ENCODE results near the gene PCDHGB2.
A peak's percentile ranks its signal among the peaks of the same experiment; 100 is the strongest.
"Not testable (repeated sequence)": the region's sequence is repeated elsewhere in the genome, so short reads cannot be mapped to it uniquely, and the experiment has no call there.

Gene PCDHGB2

DNA sequence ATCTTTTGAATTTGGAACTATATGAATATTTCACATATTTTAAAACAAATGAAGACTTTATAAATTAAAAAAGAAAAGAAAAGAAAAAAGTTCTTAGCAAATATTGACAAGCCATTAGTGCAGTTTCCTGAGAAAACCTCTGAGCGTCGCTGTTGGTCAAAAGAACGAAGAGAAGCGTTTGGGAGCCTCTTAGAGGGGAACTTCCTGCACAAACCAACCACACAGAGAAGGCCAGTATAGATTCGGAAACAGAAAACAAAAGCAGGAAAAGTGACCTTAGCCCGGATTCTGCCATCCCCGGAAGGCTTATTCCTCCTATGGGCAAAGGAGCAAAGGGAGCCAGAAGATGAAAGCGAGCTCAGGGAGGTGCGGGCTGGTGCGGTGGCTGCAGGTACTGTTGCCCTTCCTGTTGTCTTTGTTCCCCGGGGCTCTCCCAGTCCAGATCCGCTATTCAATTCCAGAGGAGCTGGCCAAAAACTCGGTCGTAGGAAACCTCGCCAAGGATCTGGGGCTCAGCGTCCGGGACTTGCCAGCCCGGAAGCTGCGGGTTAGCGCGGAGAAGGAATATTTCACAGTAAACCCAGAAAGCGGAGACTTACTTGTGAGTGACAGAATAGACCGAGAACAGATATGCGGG, at the start of gene PCDHGB2:
PCDHGB2 (plus strand) TSS at position 205 of the 637 bp plus-strand sequence; CDS start at position 347, 142 bp downstream.
- no peak for DNase-seq

DNA sequence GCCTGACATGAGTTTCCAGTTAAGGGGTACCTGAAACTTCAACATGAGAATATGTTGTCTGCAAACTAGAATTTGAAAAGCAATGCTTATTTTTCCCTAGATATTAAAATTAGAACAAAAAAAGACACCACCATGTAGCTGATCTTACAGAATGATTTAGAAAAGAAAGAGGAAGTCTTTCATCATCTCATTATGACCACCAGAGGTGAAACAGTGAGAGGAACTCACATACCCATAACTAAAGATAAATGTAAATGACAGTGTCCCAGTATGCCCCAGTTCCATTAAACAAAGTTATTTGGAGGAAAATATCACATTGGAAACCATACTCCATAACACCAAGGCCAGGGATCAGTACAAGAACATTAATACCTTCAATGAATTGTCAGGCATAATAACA, 46.1 kb upstream of the PCDHGB2 start:
- DNase-seq = no peak

DNA sequence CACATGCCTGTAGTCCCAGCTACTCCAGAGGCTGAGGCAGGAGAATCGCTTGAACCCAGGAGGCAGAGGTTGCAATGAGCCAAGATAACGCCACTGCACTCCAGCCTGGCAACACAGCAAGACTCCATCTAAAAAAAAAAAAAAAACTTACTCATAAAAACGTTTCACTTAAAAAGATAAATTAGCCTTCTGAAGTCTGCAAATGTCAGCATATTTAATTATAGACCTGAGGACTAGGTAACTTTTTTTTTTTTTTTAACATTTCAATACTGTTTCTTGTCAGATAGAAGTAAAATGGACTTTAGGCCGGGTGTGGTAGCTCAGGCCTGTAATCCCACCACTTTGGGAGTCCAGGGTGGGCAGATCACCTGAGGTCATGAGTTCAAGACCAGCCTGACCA, 42.8 kb upstream of the PCDHGB2 start:
- not testable (repeated sequence) for DNase-seq

DNA sequence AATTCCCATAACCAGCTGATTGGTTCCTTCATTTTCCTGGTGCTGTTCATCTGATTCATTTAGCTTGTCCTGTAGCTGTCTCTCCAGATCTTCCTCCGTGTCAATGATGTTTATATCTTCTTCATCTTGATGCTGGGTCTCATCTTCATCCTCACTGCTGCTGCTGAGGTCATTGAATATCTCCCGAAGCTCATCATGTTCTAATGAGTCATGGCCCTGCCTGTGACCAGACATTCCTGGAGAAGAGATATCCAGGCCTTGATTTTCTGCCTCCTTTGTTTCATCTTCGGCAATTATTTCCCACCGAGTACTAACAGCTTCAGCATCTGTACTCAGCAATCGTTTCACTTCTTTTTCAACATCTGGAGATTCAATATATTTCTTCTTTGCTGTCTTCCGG, 40.6 kb upstream of the PCDHGB2 start:
- DNase-seq = no peak

DNA sequence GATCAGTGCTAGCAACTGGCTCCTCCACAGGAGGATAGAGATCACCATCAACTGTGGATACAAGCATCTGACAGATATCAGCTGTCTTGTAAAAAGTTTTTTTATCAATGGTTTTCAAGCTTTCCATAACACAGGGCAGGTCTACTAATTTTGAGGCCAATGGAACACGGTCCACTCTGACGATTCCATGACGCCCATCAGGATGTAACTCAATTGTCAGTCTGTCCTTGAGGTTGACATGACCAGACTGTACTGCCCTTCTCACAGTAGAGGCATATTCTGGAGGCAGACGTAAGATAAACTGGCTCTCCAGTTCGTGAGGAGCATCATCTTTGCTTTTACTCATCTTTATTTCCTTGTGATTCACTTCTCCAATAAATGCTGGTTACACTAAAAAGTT, 40.1 kb upstream of the PCDHGB2 start:
- DNase-seq = no peak

DNA sequence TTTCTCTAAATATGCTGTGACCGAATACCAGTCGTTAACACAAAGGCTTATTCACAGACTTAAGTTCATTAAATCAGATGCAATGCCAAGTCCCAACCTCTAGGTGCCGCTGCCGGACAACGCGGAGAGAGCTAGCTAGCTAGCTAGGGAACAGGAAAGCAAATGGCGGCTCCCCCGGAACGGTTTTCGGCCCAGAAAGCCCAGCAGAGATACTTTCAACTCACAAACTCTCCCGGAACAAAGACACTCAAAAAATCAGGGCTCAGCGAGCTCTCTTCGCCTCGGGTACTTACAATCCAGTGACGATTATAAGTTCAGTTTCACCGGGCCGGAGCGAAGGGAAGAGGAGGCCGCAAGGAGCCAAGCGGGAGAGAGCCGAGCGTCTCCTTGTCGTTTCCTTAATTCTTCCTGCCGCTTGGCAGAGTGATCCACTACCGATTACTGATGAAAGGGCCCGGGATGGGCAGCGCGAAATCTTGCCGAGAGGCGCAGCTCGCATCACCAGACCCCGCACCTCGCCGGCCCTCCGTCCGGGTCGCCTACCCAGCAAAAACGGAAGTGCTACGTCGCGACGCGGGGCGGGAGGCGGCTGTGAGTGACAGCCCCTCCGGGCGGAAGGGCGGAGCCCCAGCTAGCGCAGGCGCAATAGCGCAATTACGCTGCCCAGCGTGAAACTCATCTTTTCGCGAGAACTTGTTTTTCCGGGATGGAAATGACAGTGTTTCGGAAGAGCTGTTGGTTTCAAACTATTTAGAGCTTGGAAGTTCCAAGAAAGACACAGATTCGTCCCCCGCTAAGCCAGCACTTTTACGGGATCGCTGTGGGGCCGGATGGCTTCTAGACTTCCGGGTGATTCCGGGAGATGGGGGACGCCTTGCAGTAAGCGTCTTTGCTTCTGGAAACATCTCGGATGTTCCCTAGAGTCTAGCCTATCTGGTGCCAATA, 39.3 kb upstream of the PCDHGB2 start, which contains the start of gene TAF7:
TAF7 (minus strand) TSS at position 560 of the 945 bp plus-strand sequence. CDS start 740 bp downstream, outside the sequence.
- DNase-seq = peak; percentile 93

DNA sequence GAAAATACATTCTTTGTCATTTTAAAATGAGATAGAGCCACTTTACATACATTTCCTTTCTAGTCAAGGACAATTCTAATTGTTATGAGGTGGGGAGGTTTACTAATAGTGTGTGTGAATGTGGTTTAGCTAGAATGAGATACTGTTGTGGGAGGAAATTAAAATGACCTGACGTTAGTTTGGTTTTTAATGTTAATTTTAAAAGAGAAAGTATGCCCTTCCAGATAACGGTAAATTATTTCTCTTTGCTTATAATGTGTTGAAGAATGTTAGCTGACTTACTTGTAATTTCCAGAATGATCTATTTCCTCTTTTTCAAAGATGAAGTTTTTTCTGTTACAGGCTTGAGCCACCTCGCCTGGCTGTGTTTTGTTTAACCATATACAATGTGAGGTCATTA, 37.5 kb upstream of the PCDHGB2 start:
- no peak for DNase-seq

DNA sequence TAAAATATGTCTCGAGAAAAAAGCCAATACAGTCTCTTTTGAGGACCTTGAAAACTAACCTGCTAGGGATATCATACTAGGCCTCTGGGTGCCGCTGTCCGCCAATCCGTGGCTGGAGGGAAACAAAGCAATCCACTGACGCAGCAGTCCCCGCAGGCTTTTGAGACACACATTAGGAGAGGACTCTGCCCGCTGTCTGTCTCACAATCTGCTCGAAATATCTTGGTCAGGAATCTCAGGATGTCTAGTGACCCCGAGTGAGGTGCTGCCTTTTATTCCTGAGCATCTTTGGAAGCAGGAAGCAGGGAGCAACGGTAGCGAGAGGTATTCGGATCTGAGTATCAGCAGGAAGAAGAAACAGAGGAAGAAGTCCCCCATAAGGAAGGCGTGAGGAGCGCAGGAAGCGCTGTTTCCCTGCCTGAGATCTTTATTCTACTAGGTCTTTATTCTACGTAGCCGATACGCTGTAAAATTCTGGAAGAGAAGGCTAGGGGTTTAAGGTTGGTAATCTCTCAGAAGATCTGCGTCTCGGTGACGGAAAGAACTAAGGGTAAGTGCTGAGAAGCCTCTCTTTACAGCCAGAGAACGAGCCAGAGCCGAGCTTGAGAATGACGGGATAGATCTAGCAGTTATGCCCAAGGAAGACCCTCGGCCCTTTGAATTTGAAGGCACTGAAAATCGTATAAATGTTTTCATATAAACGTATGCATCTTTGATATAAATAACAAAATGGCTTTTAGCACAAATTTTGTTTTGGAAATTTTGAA, 33.5 kb upstream of the PCDHGB2 start:
- peak; percentile 74 for DNase-seq

DNA sequence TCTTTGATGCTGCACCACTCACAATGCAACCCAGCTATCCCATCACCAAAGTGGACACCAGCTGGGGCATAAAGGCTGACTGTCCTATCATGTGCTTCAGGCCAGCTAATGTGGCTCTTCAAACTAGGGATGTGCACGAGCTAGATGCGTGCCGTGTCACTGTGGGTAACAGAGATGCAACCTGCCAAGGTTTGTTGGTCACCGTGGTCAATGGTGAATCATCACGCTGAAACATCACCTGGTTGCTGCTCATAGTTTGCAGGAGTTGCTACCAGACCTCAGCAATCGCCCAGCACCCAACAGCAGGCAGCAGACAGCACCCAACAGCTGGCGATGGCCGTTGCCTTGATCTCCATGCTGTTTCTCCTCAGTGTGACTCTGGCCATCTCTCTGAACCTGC, 31.6 kb upstream of the PCDHGB2 start:
- DNase-seq = no peak

DNA sequence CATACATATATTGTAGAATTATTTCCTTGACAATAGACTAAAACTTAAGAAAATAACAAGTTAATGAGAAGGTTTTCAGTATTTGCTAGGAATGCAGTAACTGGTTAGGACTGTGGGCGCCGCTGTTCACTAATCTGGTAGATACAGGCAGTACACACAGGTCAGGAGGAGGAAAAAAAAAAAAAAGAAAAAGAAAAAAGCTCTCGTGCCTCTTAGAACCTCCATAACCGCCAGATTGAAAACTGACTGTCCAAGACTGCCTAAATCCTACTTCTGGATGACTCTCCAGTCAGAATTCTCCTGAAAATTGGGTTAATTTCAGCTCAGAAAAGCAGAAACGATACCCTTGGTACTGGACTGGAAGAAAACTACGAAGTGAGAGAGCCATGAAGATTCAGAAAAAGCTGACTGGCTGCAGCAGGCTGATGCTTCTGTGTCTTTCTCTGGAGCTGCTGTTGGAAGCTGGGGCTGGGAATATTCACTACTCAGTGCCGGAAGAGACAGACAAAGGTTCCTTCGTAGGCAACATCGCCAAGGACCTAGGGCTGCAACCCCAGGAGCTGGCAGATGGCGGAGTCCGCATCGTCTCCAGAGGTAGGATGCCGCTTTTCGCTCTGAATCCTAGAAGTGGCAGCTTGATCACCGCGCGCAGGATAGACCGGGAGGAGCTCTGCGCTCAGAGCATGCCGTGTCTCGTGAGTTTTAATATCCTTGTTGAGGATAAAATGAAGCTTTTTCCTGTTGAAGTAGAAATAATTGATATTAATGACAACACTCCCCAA, 29.3 kb upstream of the PCDHGB2 start, which contains the start of gene PCDHGA1:
PCDHGA1 (plus strand) TSS at position 216 of the 782 bp plus-strand sequence.
- DNase-seq = no peak

DNA sequence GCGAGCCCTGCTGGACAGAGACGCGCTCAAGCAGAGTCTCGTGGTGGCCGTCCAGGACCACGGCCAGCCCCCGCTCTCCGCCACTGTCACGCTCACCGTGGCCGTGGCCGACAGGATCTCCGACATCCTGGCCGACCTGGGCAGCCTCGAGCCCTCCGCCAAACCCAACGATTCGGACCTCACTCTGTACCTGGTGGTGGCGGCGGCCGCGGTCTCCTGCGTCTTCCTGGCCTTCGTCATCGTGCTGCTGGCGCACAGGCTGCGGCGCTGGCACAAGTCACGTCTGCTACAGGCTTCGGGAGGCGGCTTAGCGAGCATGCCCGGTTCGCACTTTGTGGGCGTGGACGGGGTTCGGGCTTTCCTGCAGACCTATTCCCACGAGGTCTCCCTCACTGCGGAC, 27.2 kb upstream of the PCDHGB2 start:
- DNase-seq = not testable (repeated sequence)

DNA sequence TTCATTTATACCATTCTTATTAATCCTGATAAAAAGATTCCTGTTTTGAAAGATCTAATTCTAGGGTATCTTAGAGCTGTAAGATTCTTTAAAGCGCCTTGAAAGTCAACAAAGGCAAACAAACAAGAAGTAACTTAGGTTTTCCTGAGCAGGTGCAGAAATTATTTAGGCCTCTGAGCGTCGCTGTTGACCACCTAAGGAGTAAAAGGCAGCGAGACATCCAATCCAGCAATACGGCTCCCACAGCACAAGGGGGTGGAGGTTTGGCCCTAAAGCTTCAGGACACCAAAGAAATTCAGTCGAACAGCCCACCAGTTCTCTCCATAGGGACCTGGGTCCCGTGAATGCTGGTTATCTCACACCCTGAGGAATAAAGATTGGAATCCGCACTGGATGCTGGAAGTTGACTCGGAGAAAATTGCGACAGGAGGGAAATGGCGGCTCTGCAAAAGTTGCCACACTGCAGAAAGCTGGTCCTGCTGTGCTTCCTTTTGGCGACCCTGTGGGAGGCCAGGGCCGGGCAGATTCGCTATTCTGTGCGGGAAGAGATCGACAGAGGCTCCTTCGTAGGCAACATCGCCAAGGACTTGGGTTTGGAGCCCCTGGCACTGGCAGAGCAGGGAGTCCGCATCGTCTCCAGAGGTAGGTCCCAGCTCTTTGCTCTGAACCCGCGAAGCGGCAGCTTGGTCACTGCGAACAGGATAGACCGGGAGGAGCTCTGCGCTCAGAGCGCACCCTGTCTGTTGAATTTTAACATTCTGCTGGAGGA, 21.1 kb upstream of the PCDHGB2 start, which contains the start of gene PCDHGA2:
PCDHGA2 (plus strand) TSS at position 223 of the 769 bp plus-strand sequence.
- no peak for DNase-seq

DNA sequence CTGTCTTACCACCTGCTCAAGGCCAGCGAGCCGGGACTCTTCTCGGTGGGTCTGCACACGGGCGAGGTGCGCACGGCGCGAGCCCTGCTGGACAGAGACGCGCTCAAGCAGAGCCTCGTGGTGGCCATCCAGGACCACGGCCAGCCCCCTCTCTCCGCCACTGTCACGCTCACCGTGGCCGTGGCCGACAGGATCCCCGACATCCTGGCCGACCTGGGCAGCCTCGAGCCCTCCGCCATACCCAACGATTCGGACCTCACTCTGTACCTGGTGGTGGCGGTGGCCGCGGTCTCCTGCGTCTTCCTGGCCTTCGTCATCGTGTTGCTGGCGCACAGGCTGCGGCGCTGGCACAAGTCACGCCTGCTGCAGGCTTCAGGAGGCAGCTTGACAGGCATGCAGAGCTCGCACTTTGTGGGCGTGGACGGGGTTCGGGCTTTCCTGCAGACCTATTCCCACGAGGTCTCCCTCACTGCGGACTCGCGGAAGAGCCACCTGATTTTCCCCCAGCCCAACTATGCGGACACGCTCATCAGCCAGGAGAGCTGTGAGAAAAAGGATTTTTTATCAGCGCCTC, 18.9 kb upstream of the PCDHGB2 start:
- not testable (repeated sequence) for DNase-seq

DNA sequence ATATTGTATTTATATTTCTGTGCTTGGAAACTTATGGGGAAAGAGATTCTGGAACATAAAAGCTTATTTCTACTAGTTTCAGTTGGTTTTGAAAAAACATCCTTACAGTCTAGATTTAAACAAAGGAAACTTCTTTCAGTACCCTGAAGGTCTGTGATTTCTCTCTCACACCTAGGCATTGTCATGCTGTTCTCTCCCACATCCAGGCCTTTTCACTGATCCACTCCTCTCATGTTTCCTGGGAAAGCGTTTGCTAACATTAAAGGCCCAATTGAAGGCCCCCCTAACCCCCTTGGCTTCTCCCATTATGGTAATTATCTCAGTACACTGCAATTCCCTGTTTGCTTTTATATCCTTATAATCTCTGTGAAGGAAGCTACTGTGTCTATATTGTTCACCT, 17.0 kb upstream of the PCDHGB2 start:
- no peak for DNase-seq

DNA sequence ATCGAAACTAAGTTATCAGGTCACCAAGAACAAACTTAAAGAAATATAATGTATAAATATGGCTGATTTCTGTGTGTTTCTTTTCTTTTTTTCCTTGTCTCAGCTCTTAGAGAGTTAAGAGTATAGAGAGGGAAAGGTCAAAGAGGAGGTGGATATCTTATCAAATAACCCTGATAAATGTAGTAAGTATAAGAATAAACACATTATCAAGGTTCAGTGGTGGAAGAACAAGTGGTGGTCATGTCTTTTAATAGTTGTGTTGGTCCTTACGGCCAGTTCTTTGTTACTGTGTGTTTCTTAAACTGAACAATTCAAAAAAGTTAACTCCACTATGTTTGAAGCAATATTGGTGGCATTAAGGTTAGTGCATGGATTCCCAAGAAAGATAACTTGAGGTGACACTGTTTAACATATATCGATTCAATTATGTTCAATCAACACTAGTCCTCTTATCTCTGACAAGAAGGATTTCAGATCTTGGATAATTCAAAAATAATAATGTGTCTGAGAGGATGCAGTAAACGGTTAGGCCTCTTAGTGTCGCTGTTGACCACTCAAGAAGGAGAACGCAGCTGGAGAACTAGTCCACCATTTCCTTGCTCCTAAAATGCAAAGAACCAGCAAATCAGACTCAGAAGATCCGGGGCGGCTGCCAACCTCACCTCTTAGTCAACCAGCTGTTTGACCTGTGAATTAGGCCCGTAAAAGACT, 16.4 kb upstream of the PCDHGB2 start, which contains the start of gene PCDHGA3:
PCDHGA3 (plus strand) TSS at position 588 of the 711 bp plus-strand sequence. CDS start 205 bp downstream, outside the sequence.
- DNase-seq = no peak

DNA sequence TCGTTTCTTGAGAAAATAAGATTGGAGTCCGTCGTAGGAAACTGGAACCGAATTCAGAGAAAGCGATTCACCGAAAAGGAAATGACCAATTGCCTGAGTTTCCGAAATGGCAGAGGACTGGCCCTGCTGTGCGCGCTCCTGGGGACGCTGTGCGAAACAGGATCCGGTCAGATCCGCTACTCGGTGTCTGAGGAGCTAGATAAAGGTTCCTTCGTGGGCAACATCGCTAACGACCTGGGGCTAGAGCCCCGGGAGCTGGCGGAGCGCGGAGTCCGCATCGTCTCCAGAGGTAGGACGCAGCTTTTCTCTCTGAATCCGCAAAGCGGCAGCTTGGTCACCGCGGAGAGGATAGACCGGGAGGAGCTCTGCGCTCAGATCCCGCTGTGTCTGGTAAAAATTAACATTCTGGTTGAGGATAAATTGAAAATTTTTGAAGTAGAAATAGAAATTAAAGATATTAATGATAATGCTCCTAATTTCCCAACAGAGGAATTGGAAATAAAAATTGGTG, 15.8 kb upstream of the PCDHGB2 start:
- no peak for DNase-seq

DNA sequence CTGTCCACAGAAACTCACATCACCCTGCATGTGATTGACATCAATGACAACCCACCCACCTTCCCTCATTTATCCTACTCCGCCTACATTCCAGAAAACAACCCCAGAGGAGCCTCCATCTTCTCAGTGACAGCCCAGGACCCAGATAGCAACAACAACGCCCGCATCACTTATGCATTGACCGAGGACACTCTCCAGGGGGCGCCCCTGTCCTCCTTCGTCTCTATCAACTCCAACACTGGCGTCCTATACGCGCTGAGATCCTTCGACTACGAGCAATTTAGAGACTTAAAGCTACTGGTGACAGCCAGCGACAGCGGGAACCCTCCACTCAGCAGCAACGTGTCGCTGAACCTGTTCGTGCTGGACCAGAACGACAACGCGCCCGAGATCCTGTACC, 14.5 kb upstream of the PCDHGB2 start:
- no peak for DNase-seq

DNA sequence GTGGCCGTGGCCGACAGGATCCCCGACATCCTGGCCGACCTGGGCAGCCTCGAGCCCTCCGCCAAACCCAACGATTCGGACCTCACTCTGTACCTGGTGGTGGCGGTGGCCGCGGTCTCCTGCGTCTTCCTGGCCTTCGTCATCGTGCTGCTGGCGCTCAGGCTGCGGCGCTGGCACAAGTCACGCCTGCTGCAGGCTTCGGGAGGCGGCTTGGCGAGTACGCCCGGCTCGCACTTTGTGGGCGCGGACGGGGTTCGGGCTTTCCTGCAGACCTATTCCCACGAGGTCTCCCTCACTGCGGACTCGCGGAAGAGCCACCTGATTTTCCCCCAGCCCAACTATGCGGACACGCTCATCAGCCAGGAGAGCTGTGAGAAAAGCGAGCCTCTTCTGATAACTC, 13.8 kb upstream of the PCDHGB2 start:
- DNase-seq = not testable (repeated sequence)

DNA sequence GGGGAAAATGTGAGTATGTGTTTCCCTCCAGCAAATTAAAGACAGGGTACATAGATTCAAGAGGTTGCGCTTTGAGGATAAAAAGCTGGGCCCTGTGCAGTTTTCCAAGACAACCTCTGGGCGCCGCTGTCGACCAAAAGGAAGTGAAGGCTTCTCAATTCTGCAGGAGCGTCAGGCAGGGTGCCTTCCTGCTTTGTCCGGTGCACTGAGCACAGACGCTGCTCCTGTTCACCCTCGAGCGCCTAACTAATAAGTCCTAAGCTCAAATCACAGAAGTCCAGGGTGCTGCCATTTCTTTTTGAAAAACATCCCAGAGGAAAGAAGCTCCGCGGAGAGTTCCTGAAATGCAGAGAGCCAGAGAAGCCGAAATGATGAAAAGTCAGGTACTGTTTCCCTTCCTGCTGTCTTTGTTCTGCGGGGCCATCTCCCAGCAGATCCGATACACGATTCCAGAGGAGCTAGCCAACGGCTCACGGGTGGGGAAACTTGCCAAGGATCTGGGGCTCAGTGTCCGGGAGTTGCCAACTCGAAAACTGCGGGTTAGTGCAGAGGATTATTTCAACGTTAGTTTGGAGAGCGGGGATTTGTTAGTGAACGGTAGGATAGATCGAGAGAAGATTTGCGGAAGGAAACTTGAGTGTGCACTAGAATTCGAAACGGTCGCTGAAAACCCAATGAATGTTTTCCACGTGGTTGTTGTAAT, 9.7 kb upstream of the PCDHGB2 start, which contains the start of gene PCDHGB1:
PCDHGB1 (plus strand) TSS at position 183 of the 703 bp plus-strand sequence; CDS start at position 345, 162 bp downstream.
- DNase-seq = peak; percentile 51

Data from stimulated activated CD8-positive, alpha-beta memory T cell treated with anti-CD3 and anti-CD28 coated beads, Interleukin-4, amount 100 ng/mL, for 48 hours (primary cell).